ENCODE measurements around the gene RNASEH2A. TPM values are rescaled to one million over a fixed set of nuclear protein-coding genes. Genes with fewer than 3 reads are reported as not detected.

Gene RNASEH2A
- total RNA-seq, 2 donors from 2014 or later = 8.7 to 11.5 TPM

GRCh38 chr19:12838886-12839756, 32.7 kb downstream of the RNASEH2A start:
- TF ChIP-seq POLR2A (IDR thresholded peaks at IDR 0.05) = no peak
- TF ChIP-seq CTCF (IDR thresholded peaks at IDR 0.05) = no peak
- no peak for TF ChIP-seq POLR2AphosphoS5 (IDR thresholded peaks at IDR 0.05)
- Histone ChIP-seq H3K9me3 (no peaks in the 10 kb centered on the region), H3K36me3 (no peaks in the 10 kb centered on the region), H3K4me3 (no peak overlapping the region), H3K27ac (no peak overlapping the region), H3K4me1 (replicated peaks) (peaks cover 2% of the 10 kb centered on the region), H3K27me3 (replicated peaks; ENCODE audit: insufficient read depth) (peaks cover 31% of the 10 kb centered on the region)
- DNase-seq (ENCODE audit: low spot score) = no peak
- WGBS = 22% methylated on average over 21 of the region's 21 CpGs
- intact Hi-C loops (cut with DNase I) = no loop called here

GRCh38 chr19:12840091-12841079, 34.0 kb downstream of the RNASEH2A start:
- Histone ChIP-seq H3K27me3 (replicated peaks; ENCODE audit: insufficient read depth) (peaks cover 25% of the 10 kb centered on the region), H3K9me3 (no peaks in the 10 kb centered on the region), H3K27ac (no peak overlapping the region), H3K4me3 (no peak overlapping the region), H3K36me3 (no peaks in the 10 kb centered on the region), H3K4me1 (replicated peaks) (no peaks in the 10 kb centered on the region)
- TF ChIP-seq POLR2AphosphoS5 (IDR thresholded peaks at IDR 0.05) = no peak
- TF ChIP-seq POLR2A (IDR thresholded peaks at IDR 0.05) = no peak
- no peak for TF ChIP-seq CTCF (IDR thresholded peaks at IDR 0.05)
- 20% methylated on average over 43 of the region's 43 CpGs for WGBS
- DNase-seq (ENCODE audit: low spot score) = peak; percentile 46
- intact Hi-C loops (cut with DNase I) = no loop called here

GRCh38 chr19:12841094-12841493, 34.7 kb downstream of the RNASEH2A start:
- H3K9me3 ChIP-seq = no peaks in the 10 kb centered on the region
- no peak for TF ChIP-seq CTCF (IDR thresholded peaks at IDR 0.05)
- 4% methylated on average over 29 of the region's 29 CpGs for WGBS
- no peak overlapping the region for H3K4me3 ChIP-seq
- H3K27ac ChIP-seq = no peak overlapping the region
- no peaks in the 10 kb centered on the region for H3K4me1 ChIP-seq (replicated peaks)
- peaks cover 24% of the 10 kb centered on the region for H3K27me3 ChIP-seq (replicated peaks; ENCODE audit: insufficient read depth)
- intact Hi-C loops (cut with DNase I) = no loop called here
- no peak for DNase-seq (ENCODE audit: low spot score)
- H3K36me3 ChIP-seq = no peaks in the 10 kb centered on the region

GRCh38 chr19:12842511-12842910, 36.1 kb downstream of the RNASEH2A start:
- no peak for TF ChIP-seq POLR2A (IDR thresholded peaks at IDR 0.05)
- intact Hi-C loops (cut with DNase I) = no loop called here
- H3K27me3 ChIP-seq (replicated peaks; ENCODE audit: insufficient read depth) = peaks cover 22% of the 10 kb centered on the region

GRCh38 chr19:12843328-12843727, 36.9 kb downstream of the RNASEH2A start:
- H3K36me3 ChIP-seq = no peaks in the 10 kb centered on the region
- H3K4me3 ChIP-seq = no peak overlapping the region
- H3K4me1 ChIP-seq (replicated peaks) = no peaks in the 10 kb centered on the region
- no peaks in the 10 kb centered on the region for H3K9me3 ChIP-seq
- 87% methylated on average over 11 of the region's 11 CpGs for WGBS
- DNase-seq (ENCODE audit: low spot score) = no peak
- H3K27me3 ChIP-seq (replicated peaks; ENCODE audit: insufficient read depth) = peaks cover 16% of the 10 kb centered on the region
- intact Hi-C loops (cut with DNase I) = no loop called here
- no peak overlapping the region for H3K27ac ChIP-seq
- TF ChIP-seq CTCF (IDR thresholded peaks at IDR 0.05) = no peak
- TF ChIP-seq POLR2A (IDR thresholded peaks at IDR 0.05) = no peak
- TF ChIP-seq POLR2AphosphoS5 (IDR thresholded peaks at IDR 0.05) = no peak

More at GRCh38 chr19:12842511-12842910, 36.1 kb downstream of the RNASEH2A start:
- WGBS = 93% methylated on average over 18 of the region's 18 CpGs
- H3K4me3 ChIP-seq = no peak overlapping the region
- DNase-seq (ENCODE audit: low spot score) = no peak
- no peaks in the 10 kb centered on the region for H3K9me3 ChIP-seq
- no peak overlapping the region for H3K27ac ChIP-seq
- H3K4me1 ChIP-seq (replicated peaks) = no peaks in the 10 kb centered on the region
- H3K36me3 ChIP-seq = no peaks in the 10 kb centered on the region
